Esophagus squamous epithelium (tissue), 5 donors: ENCODE data around the gene PCDHB5. TPM values are rescaled to one million over a fixed set of nuclear protein-coding genes. Genes with fewer than 3 reads are reported as not detected.
"Not testable (repeated sequence)": the region's sequence is repeated elsewhere in the genome, so short reads cannot be mapped to it uniquely, and the experiment has no call there.

Experiments
- DNase-seq: peaks from one replicate; lab custom pipeline; 2025; lab: John Stamatoyannopoulos, UW
- H3K27ac ChIP-seq, 4 donors: fragments of 200-600 bp; sonication (generic); one replicate each; pipeline ENCODE4 v1.5.1; 2016 to 2019; ENCODE audit warnings: mild to moderate bottlenecking in 1 of 4
- H3K27me3 ChIP-seq, 4 donors: fragments of 200-600 bp; sonication (generic); 1 replicate in 3 of 4; 2 replicates in 1 of 4; pipeline versions ENCODE4 v1.5.1 to v1.6.0; 2017 to 2021; ENCODE audit warnings: antibody characterized with exemption in 1 of 4
- H3K36me3 ChIP-seq, 3 donors: fragments of 200-600 bp; sonication (generic); one replicate each; pipeline ENCODE4 v1.5.1; 2016 to 2019
- H3K4me1 ChIP-seq, 3 donors: fragments of 200-600 bp; sonication (generic); one replicate each; pipeline ENCODE4 v1.5.1; 2017 to 2019
- H3K4me3 ChIP-seq, 4 donors: fragments of 200-600 bp; sonication (generic); 1 replicate in 3 of 4; 2 replicates in 1 of 4; pipeline ENCODE4 v1.5.1; 2016 to 2019; ENCODE audit warnings: mild to moderate bottlenecking in 2 of 4, moderate library complexity in 1 of 4
- H3K9me3 ChIP-seq, 3 donors: fragments of 200-600 bp; sonication (generic); one replicate each; pipeline ENCODE4 v1.5.1; 2016 to 2019
- POLR2A ChIP-seq, 4 donors: fragments of 450-650 bp; IDR thresholded peaks; one replicate each; pipeline ENCODE4 v1.6.1; 2017; ENCODE audit warnings: antibody characterized with exemption in 4 of 4, mild to moderate bottlenecking in 4 of 4, moderate library complexity in 3 of 4
- WGBS, 2 donors: methylation state at CpG; one replicate each; pipeline ENCODE4 v1.1.5; 2018; 5-methylcytosine and 5-hydroxymethylcytosine counted together
- intact Hi-C: fragments of 100-400 bp; cut with DNase I; formaldehyde crosslinking; loops from one replicate; pipeline ENCODE4 v1.15.0; 2022
- total RNA-seq, 4 donors: library from RNA; depleted of rRNA; stranded (reverse); fragments of >200 nt; gene quantifications; one replicate each; pipeline ENCODE4 v1.1.0, GENCODE V29; 2016
- TF ChIP-seq, protein P1 (sequence below), 6 experiments: fragments of 450-650 bp in 4 of 6; fragments of 200-600 bp in 2 of 6; sonication (generic) in 2 of 6; IDR thresholded peaks; one replicate each; pipeline ENCODE4 v1.5.1; 2016 to 2019; ENCODE audit warnings: antibody characterized with exemption in 6 of 6, mild to moderate bottlenecking in 4 of 6, moderate library complexity in 4 of 6
- donor health status: DM: yes; HTN: yes; CAD: no.

Gene PCDHB5
- total RNA-seq, 4 donors from 2014 or later, result 0.11 to 1.3 (median 0.86) TPM

DNA sequence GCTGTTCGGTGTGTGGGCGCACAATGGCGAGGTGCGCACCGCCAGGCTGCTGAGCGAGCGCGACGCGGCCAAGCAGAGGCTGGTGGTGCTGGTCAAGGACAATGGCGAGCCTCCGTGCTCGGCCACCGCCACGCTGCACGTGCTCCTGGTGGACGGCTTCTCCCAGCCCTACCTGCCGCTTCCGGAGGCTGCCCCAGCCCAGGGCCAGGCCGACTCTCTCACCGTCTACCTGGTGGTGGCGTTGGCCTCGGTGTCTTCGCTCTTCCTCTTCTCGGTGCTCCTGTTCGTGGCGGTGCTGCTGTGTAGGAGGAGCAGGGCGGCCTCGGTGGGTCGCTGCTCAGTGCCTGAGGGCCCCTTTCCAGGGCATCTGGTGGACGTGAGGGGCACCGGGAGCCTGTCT lies 44.9 kb downstream of the PCDHB5 start:
- H3K9me3 ChIP-seq, result peaks cover 0 to 59% (median 28%) of the 10 kb centered on the region in 3 donors
- DNase-seq, intact Hi-C loops, H3K27ac ChIP-seq, H3K4me3 ChIP-seq, H3K36me3 ChIP-seq, H3K4me1 ChIP-seq: not testable (repeated sequence)
- H3K27me3 ChIP-seq, result peaks cover 0 to 71% (median 2%) of the 10 kb centered on the region in 4 donors
- 39 to 65% methylated on average over 8 to 20 of the region's 32 CpGs for WGBS, 2 donors

DNA sequence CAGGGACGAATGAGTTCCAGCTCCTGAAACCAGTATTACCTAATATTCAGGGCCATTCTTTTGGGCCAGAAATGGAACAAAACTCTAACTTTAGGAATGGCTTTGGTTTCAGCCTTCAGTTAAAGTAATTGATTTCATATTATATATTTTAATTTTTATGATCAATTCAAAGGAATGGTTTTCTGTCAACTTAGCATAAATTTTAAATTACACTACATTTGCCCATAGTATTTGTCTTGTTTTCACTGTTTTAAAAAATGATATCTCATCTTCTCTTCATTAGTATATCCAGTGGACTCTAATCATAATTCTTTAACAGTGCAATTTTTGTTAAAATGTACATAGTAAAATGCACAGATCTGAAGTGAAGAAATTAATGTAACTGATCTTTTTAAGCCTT lies 45.3 kb downstream of the PCDHB5 start:
- H3K27me3 ChIP-seq, result peaks cover 0 to 67% (median 2%) of the 10 kb centered on the region in 4 donors
- H3K36me3 ChIP-seq, result no peaks in the 10 kb centered on the region
- H3K4me1 ChIP-seq, result no peaks in the 10 kb centered on the region
- H3K4me3 ChIP-seq, result no peak overlapping the region
- H3K27ac ChIP-seq, result no peak overlapping the region
- DNase-seq, result no peak
- 46 to 73% methylated on average over 1 of the region's 1 CpG for WGBS, 2 donors
- H3K9me3 ChIP-seq, result peaks cover 0 to 55% (median 29%) of the 10 kb centered on the region in 3 donors
- intact Hi-C loops, result no loop called here
- TF ChIP-seq, protein P1, sequence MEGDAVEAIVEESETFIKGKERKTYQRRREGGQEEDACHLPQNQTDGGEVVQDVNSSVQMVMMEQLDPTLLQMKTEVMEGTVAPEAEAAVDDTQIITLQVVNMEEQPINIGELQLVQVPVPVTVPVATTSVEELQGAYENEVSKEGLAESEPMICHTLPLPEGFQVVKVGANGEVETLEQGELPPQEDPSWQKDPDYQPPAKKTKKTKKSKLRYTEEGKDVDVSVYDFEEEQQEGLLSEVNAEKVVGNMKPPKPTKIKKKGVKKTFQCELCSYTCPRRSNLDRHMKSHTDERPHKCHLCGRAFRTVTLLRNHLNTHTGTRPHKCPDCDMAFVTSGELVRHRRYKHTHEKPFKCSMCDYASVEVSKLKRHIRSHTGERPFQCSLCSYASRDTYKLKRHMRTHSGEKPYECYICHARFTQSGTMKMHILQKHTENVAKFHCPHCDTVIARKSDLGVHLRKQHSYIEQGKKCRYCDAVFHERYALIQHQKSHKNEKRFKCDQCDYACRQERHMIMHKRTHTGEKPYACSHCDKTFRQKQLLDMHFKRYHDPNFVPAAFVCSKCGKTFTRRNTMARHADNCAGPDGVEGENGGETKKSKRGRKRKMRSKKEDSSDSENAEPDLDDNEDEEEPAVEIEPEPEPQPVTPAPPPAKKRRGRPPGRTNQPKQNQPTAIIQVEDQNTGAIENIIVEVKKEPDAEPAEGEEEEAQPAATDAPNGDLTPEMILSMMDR (IDR thresholded peaks at IDR 0.05), result no peak
- TF ChIP-seq POLR2A (IDR thresholded peaks at IDR 0.05), result no peak

- Histone ChIP-seq H3K27ac (peak within 1 kb of the TSS in 1 of 4 donors; percentile 17), H3K4me1 (no peaks in the 10 kb centered on the region), H3K27me3 (peaks cover 0 to 50% (median 2%) of the 10 kb centered on the region in 4 donors), H3K4me3 (peak within 1 kb of the TSS in 3 of 4 donors; percentile 29 to 39 (median 29)), H3K36me3 (no peaks in the 10 kb centered on the region), H3K9me3 (peaks cover 0 to 63% (median 34%) of the 10 kb centered on the region in 3 donors)
- TF ChIP-seq POLR2A (IDR thresholded peaks at IDR 0.05), result no peak
- TF ChIP-seq, protein P1 (IDR thresholded peaks at IDR 0.05), result no peak
- intact Hi-C loops, result no loop called here
- 22 to 23% methylated on average over 13 of the region's 13 CpGs for WGBS, 2 donors
- no peak for DNase-seq
Observed at GRCh38 chr5:141182248-141182647, 47.2 kb downstream of the PCDHB5 start, which contains the start of gene PCDHB16. Gene PCDHB16, plus strand, starts transcription at chr5:141182387. Its CDS starts 173 bp downstream, at chr5:141182560.

- peaks cover 0 to 64% (median 31%) of the 10 kb centered on the region in 3 donors for H3K9me3 ChIP-seq
- H3K27me3 ChIP-seq, result peaks cover 0 to 41% (median 0%) of the 10 kb centered on the region in 4 donors
- H3K27ac ChIP-seq, H3K36me3 ChIP-seq, H3K4me1 ChIP-seq, DNase-seq, intact Hi-C loops: not testable (repeated sequence)
- peak overlapping the region in 1 of 4 donors; percentile 12 for H3K4me3 ChIP-seq
- 43 to 67% methylated on average over 1 to 8 of the region's 69 CpGs for WGBS, 2 donors
Observed at GRCh38 chr5:141184117-141184855, 49.3 kb downstream of the PCDHB5 start.

DNA sequence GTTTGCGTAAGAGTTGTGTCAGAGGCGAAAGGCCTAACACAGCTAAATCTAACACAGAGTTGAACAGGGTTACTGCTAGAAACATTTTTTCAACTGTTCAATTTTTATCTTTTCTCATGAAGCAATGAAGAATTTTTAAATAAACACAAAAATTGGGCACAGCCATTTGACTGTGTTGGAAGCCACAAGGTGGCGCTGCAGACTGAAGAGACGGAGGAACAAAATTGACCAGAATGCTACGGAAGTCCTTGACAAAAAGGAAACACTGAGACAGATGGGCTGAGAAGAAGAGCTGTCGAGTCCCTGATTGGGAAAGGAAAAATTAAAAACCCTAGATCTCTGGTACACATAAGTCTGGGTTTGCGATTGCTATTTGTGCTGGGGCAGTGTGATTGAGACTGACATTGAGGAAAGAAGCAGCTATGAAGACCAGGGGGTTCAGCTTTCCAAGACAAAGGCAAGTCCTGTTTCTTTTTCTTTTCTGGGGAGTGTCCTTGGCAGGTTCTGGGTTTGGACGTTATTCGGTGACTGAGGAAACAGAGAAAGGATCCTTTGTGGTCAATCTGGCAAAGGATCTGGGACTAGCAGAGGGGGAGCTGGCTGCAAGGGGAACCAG lies 52.0 kb downstream of the PCDHB5 start, which contains the start of gene PCDHB9:
Gene PCDHB9 (plus strand): TSS at position 265 of the 616 bp plus-strand sequence. CDS start 158 bp downstream, at position 423.
- Histone ChIP-seq H3K4me3 (peak within 1 kb of the TSS in 2 of 4 donors; percentile 11 to 43), H3K36me3 (no peaks in the 10 kb centered on the region)
- WGBS, 2 donors, result 23 to 27% methylated on average over 7 to 9 of the region's 9 CpGs

More for the DNA sequence above, 52.0 kb downstream of the PCDHB5 start, which contains the start of gene PCDHB9:
- intact Hi-C loops, result no loop called here
- H3K4me1 ChIP-seq, result no peaks in the 10 kb centered on the region
- no peak for DNase-seq
- peaks cover 0 to 80% (median 36%) of the 10 kb centered on the region in 3 donors for H3K9me3 ChIP-seq
- TF ChIP-seq, protein P1 (IDR thresholded peaks at IDR 0.05), result peak in 4 of 6 experiments; percentile 9 to 37 (median 19)
- no peak for TF ChIP-seq POLR2A (IDR thresholded peaks at IDR 0.05)
- H3K27me3 ChIP-seq, result peaks cover 0 to 33% (median 0%) of the 10 kb centered on the region in 4 donors
- no peak within 1 kb of the TSS for H3K27ac ChIP-seq

Other genes starting within 250 kb of the PCDHB5 start
- gene PCDHAC1, start 208.9 kb upstream of the PCDHB5 start, total RNA-seq, result under 1 TPM in 3 of 4 donors, not detected in 1; 0.06 to 0.27 (median 0.19) TPM
- 1 to 10 TPM in 1 of 4 donors, under 1 TPM in 1, not detected in 2; 0.19 to 2.2 TPM for gene PCDHAC2, start 168.7 kb upstream of the PCDHB5 start, total RNA-seq
- gene PCDHB1, start 83.8 kb upstream of the PCDHB5 start, total RNA-seq, result not detected
- 1 to 10 TPM in 2 of 4 donors, under 1 TPM in 2; 0.53 to 2.3 (median 0.97) TPM for gene PCDHB2, start 40.6 kb upstream of the PCDHB5 start, total RNA-seq
- under 1 TPM; 0.30 to 0.76 (median 0.71) TPM for gene PCDHB3, start 34.7 kb upstream of the PCDHB5 start, total RNA-seq
- gene PCDHB4, start 13.4 kb upstream of the PCDHB5 start, total RNA-seq, result 1 to 10 TPM in 2 of 4 donors, under 1 TPM in 2; 0.30 to 2.4 (median 1.3) TPM
- gene PCDHB6, start 14.9 kb downstream of the PCDHB5 start, total RNA-seq, result under 1 TPM in 1 of 4 donors, not detected in 3; 0.19 TPM
- under 1 TPM in 3 of 4 donors, not detected in 1; 0.76 to 0.95 (median 0.87) TPM for gene PCDHB7, start 37.4 kb downstream of the PCDHB5 start, total RNA-seq
- under 1 TPM in 3 of 4 donors, not detected in 1; 0.09 to 0.38 (median 0.32) TPM for gene PCDHB8, start 42.6 kb downstream of the PCDHB5 start, total RNA-seq
- gene PCDHB16, start 47.2 kb downstream of the PCDHB5 start, total RNA-seq, result 1 to 10 TPM in 1 of 4 donors, under 1 TPM in 3; 0.11 to 1.3 (median 0.61) TPM
- under 1 TPM in 3 of 4 donors, not detected in 1; 0.30 to 0.57 (median 0.44) TPM for gene PCDHB9, start 52.0 kb downstream of the PCDHB5 start, total RNA-seq
- gene PCDHB10, start 57.1 kb downstream of the PCDHB5 start, total RNA-seq, result 1 to 10 TPM in 2 of 4 donors, under 1 TPM in 2; 0.26 to 1.3 (median 0.76) TPM
- gene PCDHB11, start 64.4 kb downstream of the PCDHB5 start, total RNA-seq, result 1 to 10 TPM in 1 of 4 donors, under 1 TPM in 3; 0.26 to 2.1 (median 0.49) TPM
- 1 to 10 TPM in 3 of 4 donors, under 1 TPM in 1; 0.22 to 2.6 (median 1.6) TPM for gene PCDHB12, start 73.5 kb downstream of the PCDHB5 start, total RNA-seq
- 1 to 10 TPM; 2.0 to 2.7 (median 2.3) TPM for gene PCDHB13, start 78.7 kb downstream of the PCDHB5 start, total RNA-seq
- 1 to 10 TPM; 1.5 to 2.9 (median 2.4) TPM for gene PCDHB14, start 88.1 kb downstream of the PCDHB5 start, total RNA-seq
- 1 to 10 TPM in 2 of 4 donors, under 1 TPM in 2; 0.09 to 1.3 (median 1.0) TPM for gene PCDHB15, start 110.2 kb downstream of the PCDHB5 start, total RNA-seq
- 1 to 10 TPM in 1 of 4 donors, under 1 TPM in 3; 0.29 to 2.2 (median 0.87) TPM for gene SLC25A2, start 168.8 kb downstream of the PCDHB5 start, total RNA-seq
- 10 to 100 TPM; 29.8 to 42.3 (median 35.6) TPM for gene TAF7, start 185.6 kb downstream of the PCDHB5 start, total RNA-seq
- under 1 TPM; 0.19 to 0.66 (median 0.34) TPM for gene PCDHGA1, start 195.3 kb downstream of the PCDHB5 start, total RNA-seq
- 1 to 10 TPM in 1 of 4 donors, under 1 TPM in 3; 0.15 to 2.9 (median 0.61) TPM for gene PCDHGA2, start 203.6 kb downstream of the PCDHB5 start, total RNA-seq
- 1 to 10 TPM in 1 of 4 donors, under 1 TPM in 3; 0.45 to 1.5 (median 0.52) TPM for gene PCDHGA3, start 208.6 kb downstream of the PCDHB5 start, total RNA-seq
- 1 to 10 TPM in 3 of 4 donors, under 1 TPM in 1; 0.29 to 1.9 (median 1.5) TPM for gene PCDHGB1, start 214.9 kb downstream of the PCDHB5 start, total RNA-seq
- gene PCDHGA4, start 219.8 kb downstream of the PCDHB5 start, total RNA-seq, result 1 to 10 TPM in 2 of 4 donors, under 1 TPM in 2; 0.12 to 2.9 (median 1.1) TPM
- gene PCDHGB2, start 224.8 kb downstream of the PCDHB5 start, total RNA-seq, result 1 to 10 TPM in 3 of 4 donors, under 1 TPM in 1; 0.09 to 2.9 (median 1.8) TPM
- 1 to 10 TPM in 3 of 4 donors, under 1 TPM in 1; 0.38 to 2.3 (median 1.8) TPM for gene PCDHGA5, start 229.0 kb downstream of the PCDHB5 start, total RNA-seq
- gene PCDHGB3, start 235.0 kb downstream of the PCDHB5 start, total RNA-seq, result 1 to 10 TPM in 3 of 4 donors, under 1 TPM in 1; 0.26 to 2.7 (median 2.2) TPM
- gene PCDHGA6, start 238.7 kb downstream of the PCDHB5 start, total RNA-seq, result 1 to 10 TPM in 3 of 4 donors, under 1 TPM in 1; 0.76 to 2.9 (median 2.0) TPM
- 1 to 10 TPM in 3 of 4 donors, under 1 TPM in 1; 0.32 to 3.2 (median 2.5) TPM for gene PCDHGA7, start 247.5 kb downstream of the PCDHB5 start, total RNA-seq